HG03280 (cell line): Measurements from ENCODE around the gene IFRD2.

Experiments
- ATAC-seq: cut with Tn5 transposase; IDR thresholded peaks from one replicate; pipeline ENCODE4 v1.9.1; 2021; ENCODE audit warnings: mild to moderate bottlenecking, moderate library complexity; ENCODE audit not compliant: unreplicated experiment

Gene IFRD2

GRCh38 chr3:50302095-50303012 is 10.1 kb upstream of the IFRD2 start:
- ATAC-seq: no peak

GRCh38 chr3:50300681-50301254 is 8.5 kb upstream of the IFRD2 start:
- ATAC-seq: no peak

DNA sequence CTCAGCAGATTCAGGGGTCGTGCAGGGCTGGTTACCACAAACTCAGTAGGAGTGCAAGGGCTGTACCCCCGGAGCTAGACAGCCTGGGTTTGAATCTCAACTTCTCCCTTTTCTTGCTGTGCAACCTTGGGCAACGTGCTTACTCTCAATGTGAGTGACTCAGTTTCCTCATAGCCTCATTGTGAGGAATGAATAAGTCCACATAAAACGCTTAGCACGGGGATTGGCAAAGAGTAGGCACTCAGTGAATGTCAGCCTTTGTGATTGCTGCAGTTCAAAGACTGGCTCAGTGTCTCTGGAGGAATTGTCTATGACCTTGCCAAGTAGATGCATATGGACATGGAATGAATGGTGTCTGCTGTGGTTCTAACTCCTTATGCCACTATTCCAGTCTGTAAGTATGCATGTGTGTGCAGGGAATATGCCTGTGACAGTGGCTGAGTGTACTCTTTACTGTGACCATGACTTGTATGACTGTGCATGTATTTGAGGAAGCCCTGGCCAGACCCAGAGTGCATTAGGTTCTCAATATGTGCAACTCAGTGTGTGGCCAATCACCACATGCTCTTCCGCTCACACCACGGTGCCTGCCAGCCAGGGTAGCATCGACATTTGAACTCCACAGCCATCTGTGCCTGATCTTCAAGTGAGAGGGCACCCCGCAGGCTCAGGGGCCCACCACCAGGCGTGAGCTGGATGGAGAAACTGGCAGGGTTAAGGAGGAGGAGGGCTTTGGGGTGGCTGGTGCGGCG is 7.9 kb upstream of the IFRD2 start:
- no peak for ATAC-seq

DNA sequence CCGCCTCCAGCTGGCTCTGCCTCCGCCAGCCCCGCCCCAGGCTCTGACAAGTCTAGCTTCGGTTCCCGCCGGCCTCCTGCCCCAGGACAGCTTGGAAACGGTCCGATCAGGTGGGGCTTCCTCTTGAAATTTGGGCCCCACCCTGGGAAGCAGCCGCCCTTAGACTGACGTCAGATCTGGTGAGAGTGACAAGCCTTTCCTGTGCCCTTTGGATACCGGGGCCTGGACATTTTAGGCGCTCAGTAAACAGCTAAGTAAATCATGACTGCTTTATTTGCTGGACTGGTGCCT is 7.4 kb upstream of the IFRD2 start:
- no peak for ATAC-seq

- peak; percentile 83 for ATAC-seq
These were observed 6.8 kb upstream of the IFRD2 start, which contains the start of the genes HYAL3 and NAA80 for GRCh38 chr3:50298836-50299637. Gene HYAL3 (minus strand): TSS chr3:50299405. CDS start chr3:50295602, 3,803 bp downstream. Gene NAA80 (minus strand): TSS chr3:50299405. CDS start chr3:50297463, 1,942 bp downstream.

DNA sequence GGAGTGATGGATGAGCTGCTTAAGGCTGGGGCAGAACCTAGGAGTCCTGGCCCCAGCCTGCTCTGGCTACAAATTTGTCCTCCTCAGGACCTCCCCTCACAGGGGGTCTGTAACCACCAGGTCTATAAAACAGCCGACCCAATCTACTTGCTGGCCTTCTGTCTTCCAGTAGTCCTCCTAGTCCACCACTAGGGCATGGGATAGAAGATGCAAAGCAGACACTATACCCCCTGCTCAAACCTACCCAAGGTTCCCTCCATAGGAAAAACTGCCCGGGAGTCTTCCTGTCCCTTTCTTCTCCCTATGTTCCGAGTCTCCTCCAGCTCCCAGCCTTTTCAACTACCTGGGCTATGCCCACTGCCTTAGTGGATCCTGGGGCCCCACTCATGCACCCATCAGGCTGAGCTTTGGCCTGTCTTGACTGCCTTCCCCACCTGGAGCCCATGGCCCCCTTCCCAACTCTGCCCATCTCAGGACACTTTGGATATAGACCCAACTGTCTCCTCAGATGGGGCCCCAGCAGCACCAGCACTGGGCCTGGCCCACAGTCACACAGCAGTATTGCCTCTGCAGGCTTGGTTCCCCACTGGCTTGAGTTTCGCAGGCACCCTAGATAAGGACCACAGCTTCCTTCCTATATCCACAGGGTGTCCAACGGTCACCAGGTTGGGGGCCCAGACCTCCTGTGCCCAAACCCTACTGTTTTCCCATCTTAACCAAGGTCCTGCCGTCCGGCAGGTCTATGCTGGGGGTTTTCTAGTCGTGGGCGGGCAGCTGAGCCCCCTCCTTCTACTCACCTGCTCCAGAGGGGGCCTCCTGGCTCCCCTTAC is 5.9 kb upstream of the IFRD2 start:
- no peak for ATAC-seq

- no peak for ATAC-seq
These were observed 5.2 kb upstream of the IFRD2 start for GRCh38 chr3:50297384-50297775.

GRCh38 chr3:50296721-50297383 is 4.6 kb upstream of the IFRD2 start:
- no peak for ATAC-seq

DNA sequence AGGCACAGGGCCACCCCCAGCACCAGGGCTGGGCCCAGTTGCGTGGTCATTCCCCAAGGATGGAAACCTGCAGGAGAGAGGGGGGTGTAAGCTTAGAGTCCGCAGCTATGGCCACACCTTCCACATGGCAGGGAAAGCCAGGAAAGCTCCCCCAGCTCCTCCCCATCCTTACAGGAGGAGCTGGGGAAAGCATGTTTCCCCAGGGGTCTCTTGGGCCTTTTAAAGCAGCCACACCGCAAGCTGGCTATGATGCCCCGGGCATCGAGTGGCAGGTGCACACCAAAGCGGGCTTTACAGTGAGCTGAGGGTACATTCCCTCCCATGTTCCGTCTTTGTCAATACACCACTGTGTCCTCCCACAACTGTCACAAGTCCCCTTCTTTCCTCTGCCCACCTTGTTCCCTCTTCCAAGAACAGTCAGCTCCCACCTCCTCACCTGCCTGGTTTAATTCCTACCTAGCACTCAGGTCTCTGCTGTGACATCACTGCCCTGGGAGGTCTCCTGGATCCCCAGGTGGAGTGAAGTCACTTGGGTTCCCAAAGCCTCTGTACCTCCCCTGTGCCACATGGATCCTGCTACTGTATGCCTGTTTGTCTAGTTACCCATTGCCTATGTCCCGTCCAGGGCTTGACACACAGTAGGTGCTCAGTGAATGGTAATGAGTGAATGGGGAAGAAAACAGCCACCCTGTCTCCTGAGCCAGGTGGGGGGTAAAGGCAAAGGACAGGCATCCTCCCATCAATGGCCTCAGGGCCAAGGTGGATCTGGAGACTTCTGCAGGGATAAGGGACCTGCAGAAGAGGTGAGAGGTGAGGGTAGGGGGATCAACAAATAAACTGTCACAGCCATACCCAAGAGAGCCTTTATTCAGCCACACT is 3.6 kb upstream of the IFRD2 start:
- no peak for ATAC-seq

DNA sequence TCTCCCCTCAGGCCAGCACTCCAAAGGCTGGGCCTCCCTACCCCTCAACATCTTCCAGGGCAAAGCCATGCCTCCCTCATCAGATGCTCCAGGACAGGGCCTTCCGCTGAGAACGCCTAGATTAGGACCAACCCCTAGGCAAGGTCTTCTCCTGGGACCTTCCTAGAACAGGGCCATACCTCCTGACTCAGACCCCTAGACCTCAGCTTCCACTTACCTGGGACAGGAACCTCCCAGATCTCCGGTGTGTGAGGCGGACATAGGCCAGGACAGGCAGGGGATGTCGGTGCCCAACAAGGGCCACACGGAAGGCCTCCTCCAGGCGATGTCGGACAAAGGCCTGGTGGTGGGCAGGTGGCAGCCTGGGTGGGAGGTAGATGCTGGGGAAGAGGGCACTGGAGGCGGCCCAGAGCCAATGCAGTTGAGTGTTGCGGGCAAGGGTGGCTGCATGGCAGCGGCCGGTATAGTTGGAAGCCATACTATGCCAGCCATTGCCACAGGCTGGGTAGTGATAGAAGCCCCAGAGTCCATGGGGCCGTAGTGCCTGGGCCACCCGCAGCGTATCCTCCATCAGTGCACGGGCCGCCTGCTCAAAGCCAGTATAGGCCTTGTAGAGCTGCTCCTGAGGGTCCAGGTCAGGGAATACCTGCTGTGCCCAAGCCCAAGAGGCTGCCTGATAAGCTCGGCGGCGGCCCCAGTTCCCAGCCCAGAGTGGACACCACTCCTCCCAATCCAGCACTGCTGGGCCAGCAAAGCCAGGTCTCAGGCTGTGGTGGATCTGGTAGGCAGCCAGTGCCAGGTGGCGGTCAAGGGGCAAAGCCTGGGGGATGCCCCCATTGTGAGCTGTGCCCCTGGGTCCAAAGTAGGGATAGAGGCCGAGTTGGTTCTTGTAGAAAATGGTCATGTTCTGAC is 2.5 kb upstream of the IFRD2 start:
- ATAC-seq: no peak

GRCh38 chr3:50294089-50294488 is 1.9 kb upstream of the IFRD2 start:
- no peak for ATAC-seq

DNA sequence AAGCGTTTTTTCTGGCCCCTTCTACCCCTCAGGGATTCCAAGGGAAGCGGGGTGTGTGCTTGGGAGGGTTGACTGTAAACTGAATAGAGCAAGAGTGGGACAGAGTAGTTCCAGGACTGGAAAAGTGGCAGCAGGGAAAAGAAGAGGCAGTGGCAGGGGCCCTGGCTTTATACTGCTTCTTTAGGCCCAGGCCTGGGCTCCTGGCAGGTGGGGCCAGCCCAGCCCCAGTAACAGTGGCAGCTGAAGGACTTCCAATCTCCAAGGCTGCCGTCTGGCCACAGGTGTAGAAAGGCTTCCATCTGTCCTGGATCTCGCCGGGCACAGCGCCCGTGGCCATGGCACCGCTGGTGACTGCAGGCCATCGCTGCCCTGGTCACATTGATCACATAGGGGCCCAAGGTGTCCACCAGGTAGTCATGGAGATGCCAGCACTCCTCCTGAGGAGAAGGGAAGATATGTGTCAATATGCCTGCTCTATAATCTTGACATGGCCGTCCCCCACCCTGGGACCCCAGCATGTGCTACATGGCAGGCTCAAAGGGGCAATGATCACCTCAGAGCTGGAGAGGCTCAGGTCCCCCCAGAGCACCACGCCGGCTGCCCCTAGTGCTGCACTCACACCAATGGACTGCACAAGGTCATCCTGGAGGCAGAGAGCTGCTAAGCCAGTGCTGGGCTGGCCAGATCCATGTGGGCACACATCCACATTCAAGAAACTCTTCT is 1.0 kb upstream of the IFRD2 start:
- ATAC-seq: no peak

- no peak for ATAC-seq
These were observed 2.0 kb downstream of the IFRD2 start for GRCh38 chr3:50290161-50290641.

DNA sequence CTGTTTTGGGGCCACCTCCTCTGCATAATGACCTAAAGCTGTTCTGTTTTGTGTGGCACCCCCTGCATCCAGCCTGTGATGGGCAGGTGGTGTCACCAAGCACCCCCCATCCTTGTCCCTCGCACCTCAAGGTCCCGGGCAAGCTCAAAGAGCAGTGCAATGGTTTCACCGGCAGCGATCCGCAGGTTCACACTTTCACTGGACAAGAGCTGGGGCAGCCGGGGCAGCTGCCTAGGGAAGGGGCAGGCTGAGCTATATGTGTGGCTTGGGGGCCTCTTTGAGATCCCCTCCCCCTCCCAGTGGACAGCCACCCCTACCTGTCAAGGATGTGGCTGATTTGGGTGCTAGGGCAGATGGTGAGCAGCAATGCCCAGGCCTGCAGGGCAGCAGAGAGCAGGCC is 3.1 kb downstream of the IFRD2 start:
- ATAC-seq: no peak

DNA sequence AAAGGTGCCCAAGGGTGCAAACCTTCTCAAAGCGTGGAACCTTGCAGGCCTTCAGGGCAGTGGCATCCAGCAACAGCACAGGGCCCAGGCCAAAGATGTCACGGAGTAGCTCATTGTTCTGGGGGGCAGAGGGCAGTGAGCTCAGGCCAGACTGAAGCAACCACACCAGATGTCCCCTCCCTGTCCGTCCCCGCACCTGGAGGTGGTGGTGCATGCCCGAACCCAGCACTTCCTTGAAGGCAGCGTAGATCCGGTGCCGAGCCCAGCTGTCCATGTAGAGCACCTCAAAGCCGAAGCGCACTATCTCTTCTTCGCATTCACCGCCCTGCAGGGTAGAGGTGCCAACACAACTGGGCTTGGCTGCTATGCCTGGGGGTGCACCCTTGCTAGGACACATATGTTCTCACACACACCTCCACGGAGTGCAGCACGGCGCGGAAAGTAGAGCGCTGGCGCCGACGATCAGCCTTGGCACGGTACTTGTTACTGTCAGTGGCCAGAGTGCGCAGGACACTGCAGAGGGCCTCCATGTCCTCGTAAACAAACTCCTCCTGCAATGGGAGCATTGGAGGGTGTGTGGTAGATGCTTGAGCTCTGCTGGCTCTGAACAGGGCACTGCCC is 3.7 kb downstream of the IFRD2 start:
- ATAC-seq: no peak

DNA sequence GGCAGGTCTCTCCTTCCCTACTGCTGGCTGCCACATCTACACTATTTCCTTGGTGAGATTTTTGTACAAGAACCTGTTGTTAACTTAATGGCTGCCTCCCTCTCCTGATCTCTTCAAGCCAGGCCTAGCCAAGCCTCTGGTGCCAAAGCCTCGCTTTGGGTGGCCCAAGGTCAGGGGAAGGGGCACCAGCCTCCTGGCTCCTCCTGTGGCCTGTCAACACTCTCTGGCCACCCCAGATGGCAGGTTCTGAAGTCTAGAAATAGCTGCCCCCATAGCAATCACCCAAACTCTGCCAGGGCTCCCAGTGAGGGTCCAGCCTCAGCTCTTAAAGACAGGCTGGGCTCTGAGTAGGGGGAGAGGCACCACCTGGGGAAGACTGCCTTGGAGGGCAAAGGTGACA is 5.0 kb downstream of the IFRD2 start:
- ATAC-seq: no peak
